HCT116 (cell line): Measurements from ENCODE around the gene SMARCAD1. TPM values are rescaled to one million over a fixed set of nuclear protein-coding genes. Genes with fewer than 3 reads are reported as not detected.

Experiments used
- ATAC-seq: fragments of 200-7000 bp; cut with Tn5 transposase; 2 replicates; pipeline ENCODE4 v1.9.1; 2020; ENCODE audit warnings: mild to moderate bottlenecking, moderate library complexity
- BruUV-seq: library from RNA; stranded (reverse); fragments of 400-500 nt; replicated peaks from 2 replicates; lab custom pipeline; 2021; lab: Mats Ljungman, UMichigan
- CTCF ChIA-PET: fragments of 300-600 bp; sonication (Branson Sonifier 250); formaldehyde crosslinking; loops from one replicate; lab custom pipeline; 2021; ENCODE audit warnings: antibody characterized with exemption; lab: Charles Lee
- POLR2A ChIA-PET: fragments of 300-600, 350-600 bp; sonication (Branson Sonifier 250); formaldehyde crosslinking; loops from one replicate; lab custom pipeline; 2021; ENCODE audit warnings: antibody characterized with exemption; lab: Charles Lee
- RAD21 ChIA-PET, 2 experiments: fragments of 300-600 bp; sonication (Branson Sonifier 250); formaldehyde crosslinking; loops; one replicate each; lab custom pipeline; 2023; ENCODE audit warnings: low total read pairs in 2 of 2; ENCODE audit not compliant: uncharacterized antibody in 2 of 2, unreplicated experiment in 2 of 2, low non-redundant PET in 1 of 2; lab: Charles Lee
- DNase-seq: peaks from one replicate; pipeline ENCODE4 v3.0.0-alpha.2; 2010; ENCODE audit warnings: low read depth, low spot score
- H2AFZ ChIP-seq: fragments of 200-600 bp; shearing (Covaris generic), sonication (generic); 2 replicates; pipeline ENCODE4 v1.6.1; 2017; ENCODE audit warnings: low read depth, mixed run types, mixed read lengths, antibody characterized with exemption, low read length; ENCODE audit not compliant: poor library complexity, severe bottlenecking
- H3K27ac ChIP-seq: 2 replicates; pipeline ENCODE4 v1.5.1; 2012; ENCODE audit warnings: low read depth, low read length
- H3K27me3 ChIP-seq: fragments of 200-600 bp; sonication (generic); 2 replicates; pipeline ENCODE4 v1.6.1; 2016; ENCODE audit warnings: mixed run types, low read length, mixed read lengths; ENCODE audit not compliant: insufficient read depth
- H3K36me3 ChIP-seq, 2 experiments: fragments of 200-500 bp in 1 of 2; fragments of 200-600 bp in 1 of 2; sonication (Bioruptor generic) in 1 of 2; sonication (generic) in 1 of 2; 2 replicates each; pipeline versions ENCODE4 v1.5.1 to v1.6.1; 2014 to 2016; ENCODE audit warnings: low read length in 2 of 2, inconsistent platforms in 1 of 2, mixed read lengths in 1 of 2, mixed run types in 1 of 2; ENCODE audit not compliant: insufficient read depth in 2 of 2, control insufficient read depth in 1 of 2
- H3K4me1 ChIP-seq, 2 experiments: fragments of 200-600 bp in 1 of 2; sonication (generic) in 1 of 2; 2 replicates each; pipeline versions ENCODE4 v1.5.1 to v1.6.1; 2012 to 2017; ENCODE audit warnings: low read length in 2 of 2, inconsistent platforms in 1 of 2, mild to moderate bottlenecking in 1 of 2, mixed read lengths in 1 of 2, mixed run types in 1 of 2, moderate library complexity in 1 of 2; ENCODE audit not compliant: insufficient read depth in 2 of 2, control insufficient read depth in 1 of 2
- H3K4me2 ChIP-seq: fragments of 200-600 bp; sonication (generic); 2 replicates; pipeline ENCODE4 v1.6.1; 2017; ENCODE audit warnings: mixed run types, low read length, mixed read lengths
- H3K4me3 ChIP-seq, 2 experiments: fragments of 200-600 bp in 1 of 2; sonication (generic) in 1 of 2; replicated peaks in 1 of 2; 2 replicates each; pipeline ENCODE4 v1.5.1; 2011 to 2016; ENCODE audit warnings: low read length in 2 of 2, control low read depth in 1 of 2, low read depth in 1 of 2, mild to moderate bottlenecking in 1 of 2, mixed read lengths in 1 of 2, mixed run types in 1 of 2
- H3K79me2 ChIP-seq: fragments of 200-600 bp; sonication (generic); 2 replicates; pipeline ENCODE4 v1.6.1; 2017; ENCODE audit warnings: mild to moderate bottlenecking, mixed run types, low read length, moderate library complexity, mixed read lengths; ENCODE audit not compliant: insufficient read depth
- H3K9ac ChIP-seq: fragments of 200-600 bp; sonication (generic); 2 replicates; pipeline ENCODE4 v1.6.1; 2016; ENCODE audit warnings: low read length, mixed read lengths
- H3K9me2 ChIP-seq: fragments of 200-600 bp; sonication (generic), shearing (Covaris generic); 2 replicates; pipeline ENCODE4 v1.6.1; 2017; ENCODE audit warnings: mixed run types, mild to moderate bottlenecking, moderate library complexity; ENCODE audit not compliant: insufficient read depth
- H3K9me3 ChIP-seq, 2 experiments: fragments of 200-500 bp in 1 of 2; fragments of 200-600 bp in 1 of 2; sonication (Bioruptor generic) in 1 of 2; sonication (generic) in 1 of 2; 2 replicates each; pipeline ENCODE4 v1.6.1; 2014 to 2017; ENCODE audit warnings: low read length in 2 of 2, mixed read lengths in 2 of 2, inconsistent platforms in 1 of 2, low read depth in 1 of 2, mild to moderate bottlenecking in 1 of 2, mixed run types in 1 of 2, moderate library complexity in 1 of 2; ENCODE audit not compliant: control insufficient read depth in 1 of 2, insufficient read depth in 1 of 2
- H4K20me1 ChIP-seq: fragments of 200-600 bp; sonication (generic), shearing (Covaris generic); 2 replicates; pipeline ENCODE4 v1.6.1; 2017; ENCODE audit warnings: mixed run types, mild to moderate bottlenecking, moderate library complexity; ENCODE audit not compliant: insufficient read depth
- CBX3 ChIP-seq: IDR thresholded peaks from 2 replicates; pipeline ENCODE4 v1.6.1; 2012; ENCODE audit warnings: low read depth
- CEBPB ChIP-seq: IDR thresholded peaks from 2 replicates; pipeline ENCODE4 v1.6.1; 2012; ENCODE audit warnings: low read depth
- CTCF ChIP-seq, 3 experiments: fragments of 200-600 bp in 1 of 3; sonication (generic) in 1 of 3; IDR thresholded peaks in 2 of 3; conservative IDR thresholded peaks in 1 of 3; 2 replicates each; pipeline ENCODE4 v1.5.1; 2012 to 2017; ENCODE audit warnings: low read depth in 2 of 3, low read length in 2 of 3, antibody characterized with exemption in 1 of 3, borderline replicate concordance in 1 of 3, control low read depth in 1 of 3, mild to moderate bottlenecking in 1 of 3, mixed read lengths in 1 of 3, mixed run types in 1 of 3, moderate library complexity in 1 of 3; ENCODE audit not compliant: insufficient read depth in 1 of 3
- ELF1 ChIP-seq: IDR thresholded peaks from 2 replicates; pipeline ENCODE4 v1.6.1; 2012; ENCODE audit warnings: low read depth, borderline replicate concordance
- EZH2phosphoT487 ChIP-seq: fragments of 200-600 bp; IDR thresholded peaks from 2 replicates; pipeline ENCODE4 v1.6.1; 2018; ENCODE audit warnings: antibody characterized with exemption, borderline replicate concordance
- FOSL1 ChIP-seq: IDR thresholded peaks from 2 replicates; pipeline ENCODE4 v1.6.1; 2012; ENCODE audit warnings: low read depth
- JUND ChIP-seq: IDR thresholded peaks from 2 replicates; pipeline ENCODE4 v1.6.1; 2012
- POLR2A ChIP-seq: IDR thresholded peaks from 2 replicates; pipeline ENCODE4 v1.7.0; 2011; ENCODE audit warnings: borderline replicate concordance; ENCODE audit not compliant: insufficient read depth, insufficient read length; ENCODE audit errors: extremely low read depth
- POLR2AphosphoS5 ChIP-seq: IDR thresholded peaks from 2 replicates; pipeline ENCODE4 v1.6.1; 2011; ENCODE audit warnings: mild to moderate bottlenecking, low read depth, low read length, moderate library complexity
- RAD21 ChIP-seq: IDR thresholded peaks from 2 replicates; pipeline ENCODE4 v1.6.1; 2012; ENCODE audit warnings: low read depth, mild to moderate bottlenecking
- SIN3A ChIP-seq: IDR thresholded peaks from 2 replicates; pipeline ENCODE4 v1.6.1; 2012; ENCODE audit warnings: low read depth
- SP1 ChIP-seq: IDR thresholded peaks from 2 replicates; pipeline ENCODE4 v1.6.1; 2012; ENCODE audit warnings: low read depth
- TCF7L2 ChIP-seq: IDR thresholded peaks from 2 replicates; pipeline ENCODE4 v1.7.0; 2011; ENCODE audit warnings: borderline replicate concordance, inconsistent platforms; ENCODE audit not compliant: insufficient read depth, insufficient read length; ENCODE audit errors: extremely low read depth
- ZBTB33 ChIP-seq: IDR thresholded peaks from 2 replicates; pipeline ENCODE4 v1.6.1; 2011; ENCODE audit warnings: mild to moderate bottlenecking, low read length, moderate library complexity; ENCODE audit not compliant: insufficient replicate concordance; ENCODE audit errors: extremely low read depth
- ZFX ChIP-seq: fragments of 450-650 bp; IDR thresholded peaks from 2 replicates; pipeline ENCODE4 v1.6.1; 2017
- ZNF274 ChIP-seq: fragments of 200-500 bp; sonication (Bioruptor generic); IDR thresholded peaks from 2 replicates; pipeline ENCODE4 v1.6.1; 2014; ENCODE audit warnings: mild to moderate bottlenecking, low read depth, low read length, inconsistent platforms
- intact Hi-C: fragments of 100-400 bp; cut with micrococcal nuclease; formaldehyde crosslinking; loops from 2 replicates; pipeline ENCODE4 v1.10.0; 2022
- total RNA-seq: library from RNA; stranded (reverse); gene quantifications from one replicate; pipeline ENCODE4 v1.2.1, GENCODE V29; 2021; ENCODE audit not compliant: unreplicated experiment
- TF ChIP-seq, protein P1 (sequence below): IDR thresholded peaks from 2 replicates; pipeline ENCODE4 v1.6.1; 2012

SMARCAD1 gene
- total RNA-seq, 1 experiment from 2014 or later: 33.6 TPM

DNA sequence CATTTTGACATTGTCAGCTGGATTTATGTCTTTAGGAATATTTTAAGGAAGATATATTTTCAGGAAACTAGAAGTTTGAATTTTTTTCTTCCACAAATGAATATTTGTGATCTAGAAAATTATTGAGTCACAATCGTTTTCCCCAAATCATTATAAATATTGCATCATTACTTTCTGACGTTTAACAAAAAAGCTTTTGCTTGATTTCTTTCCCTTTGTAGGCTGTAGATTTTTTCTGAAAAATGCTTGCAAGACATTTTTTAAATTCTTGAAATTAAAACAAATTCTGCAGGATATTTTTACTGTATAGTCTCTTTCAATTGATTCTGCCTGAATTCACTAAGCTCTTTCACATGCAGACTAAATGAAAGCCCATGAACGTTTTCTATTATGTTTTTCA, 4.9 kb upstream of the SMARCAD1 start:
- no peak overlapping the region for H2AFZ ChIP-seq
- TF ChIP-seq CTCF (IDR thresholded peaks at IDR 0.05 in 2 of 3, conservative IDR thresholded peaks at IDR 0.05 in 1 of 3; ENCODE audit: borderline replicate concordance in 1 of 3, insufficient read depth in 1 of 3, low read depth in 2 of 3, low read length in 2 of 3) (no peak), CEBPB (no peak), SIN3A (no peak), POLR2AphosphoS5 (no peak), TCF7L2 (no peak), ZBTB33 (no peak), SP1 (no peak), RAD21 (no peak), FOSL1 (no peak), EZH2phosphoT487 (no peak), CBX3 (no peak), POLR2A (no peak), ELF1 (no peak), ZNF274 (no peak), JUND (no peak), ZFX (no peak)
- TF ChIP-seq, protein P1, sequence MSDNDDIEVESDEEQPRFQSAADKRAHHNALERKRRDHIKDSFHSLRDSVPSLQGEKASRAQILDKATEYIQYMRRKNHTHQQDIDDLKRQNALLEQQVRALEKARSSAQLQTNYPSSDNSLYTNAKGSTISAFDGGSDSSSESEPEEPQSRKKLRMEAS: no peak
- TF ChIP-seq, all 23 proteins: peak for 0
- H3K27ac ChIP-seq: no peak overlapping the region
- no TSS peak for BruUV-seq
- no peaks in the 10 kb centered on the region; a peak in 1 of 4 replicates for H3K4me1 ChIP-seq
- ChIA-PET POLR2A (no interaction called here), CTCF (no interaction called here), RAD21 (no interaction called here)
- peaks cover 3% of the 10 kb centered on the region; the same call in 1 of the 2 replicates for H3K79me2 ChIP-seq
- intact Hi-C loops: no loop called here
- H3K9ac ChIP-seq: no peak overlapping the region
- H3K4me2 ChIP-seq: no peak overlapping the region
- H3K27me3 ChIP-seq: no peaks in the 10 kb centered on the region
- ATAC-seq (no peak), DNase-seq (no peak)
- no peaks in the 10 kb centered on the region for H3K9me3 ChIP-seq
- no peaks in the 10 kb centered on the region for H3K9me2 ChIP-seq
- H3K4me3 ChIP-seq: no peak overlapping the region
- H4K20me1 ChIP-seq: no peaks in the 10 kb centered on the region
- H3K36me3 ChIP-seq: no peaks in the 10 kb centered on the region
